OCI-LY1 (cell line): ENCODE results near the gene S100G.
A peak's percentile ranks its signal among the peaks of the same experiment; 100 is the strongest.

Source experiments
- H2AFZ ChIP-seq: fragments of 200-600 bp; sonication (generic), shearing (Covaris generic); 2 replicates; pipeline ENCODE4 v1.6.0; 2014; ENCODE audit warnings: antibody characterized with exemption, mild to moderate bottlenecking, low read length
- H3F3A ChIP-seq: fragments of 200-600 bp; sonication (generic), shearing (Covaris generic); 2 replicates; pipeline ENCODE4 v1.6.0; 2014; ENCODE audit warnings: mild to moderate bottlenecking, antibody characterized with exemption, low read length, moderate library complexity; ENCODE audit not compliant: insufficient read depth
- H3K27ac ChIP-seq: fragments of 200-600 bp; sonication (generic); 2 replicates; pipeline ENCODE4 v1.5.1; 2014; ENCODE audit warnings: low read length, mixed run types, mild to moderate bottlenecking, low read depth; ENCODE audit not compliant: poor library complexity, severe bottlenecking
- H3K27me3 ChIP-seq: fragments of 200-600 bp; sonication (generic); 2 replicates; pipeline ENCODE4 v1.6.0; 2014; ENCODE audit warnings: antibody characterized with exemption, mild to moderate bottlenecking, low read length, moderate library complexity; ENCODE audit not compliant: insufficient read depth
- H3K36me3 ChIP-seq: fragments of 200-600 bp; sonication (generic); 2 replicates; pipeline ENCODE4 v1.6.1; 2014; ENCODE audit warnings: mild to moderate bottlenecking, antibody characterized with exemption, low read length, moderate library complexity, mixed read lengths; ENCODE audit not compliant: insufficient read depth
- H3K4me1 ChIP-seq: fragments of 200-600 bp; sonication (generic); 2 replicates; pipeline ENCODE4 v1.5.1; 2014; ENCODE audit warnings: mild to moderate bottlenecking, low read length, moderate library complexity; ENCODE audit not compliant: insufficient read depth, severe bottlenecking
- H3K4me2 ChIP-seq: fragments of 200-600 bp; sonication (generic), shearing (Covaris generic); 2 replicates; pipeline ENCODE4 v1.6.1; 2014; ENCODE audit warnings: low read length
- H3K4me3 ChIP-seq: fragments of 200-600 bp; sonication (generic); 2 replicates; pipeline ENCODE4 v1.5.1; 2014; ENCODE audit warnings: low read length, low read depth, mild to moderate bottlenecking, mixed read lengths; ENCODE audit not compliant: poor library complexity, severe bottlenecking
- H3K79me2 ChIP-seq: fragments of 200-600 bp; shearing (Covaris generic); 2 replicates; pipeline ENCODE4 v1.6.1; 2016; ENCODE audit warnings: mixed run types, low read length, mixed read lengths; ENCODE audit not compliant: insufficient read depth
- H3K9ac ChIP-seq: fragments of 200-600 bp; sonication (generic), shearing (Covaris generic); 2 replicates; pipeline ENCODE4 v1.6.1; 2014; ENCODE audit warnings: mild to moderate bottlenecking, low read length, mixed read lengths
- H3K9me2 ChIP-seq: fragments of 200-600 bp; sonication (generic), shearing (Covaris generic); 2 replicates; pipeline ENCODE4 v1.6.1; 2014; ENCODE audit warnings: low read depth, mild to moderate bottlenecking, low read length, mixed read lengths
- H3K9me3 ChIP-seq: fragments of 200-600 bp; shearing (Covaris generic); 2 replicates; pipeline ENCODE4 v1.6.1; 2014; ENCODE audit warnings: low read length, mixed read lengths
- H4K20me1 ChIP-seq: fragments of 200-600 bp; sonication (generic), shearing (Covaris generic); 2 replicates; pipeline ENCODE4 v1.6.0; 2016; ENCODE audit warnings: mild to moderate bottlenecking, low read length; ENCODE audit not compliant: insufficient read depth
- EZH2 ChIP-seq: fragments of 200-600 bp; sonication (generic), shearing (Covaris generic); IDR thresholded peaks from 2 replicates; pipeline ENCODE4 v1.8.0; 2017; ENCODE audit warnings: borderline replicate concordance, mixed run types, mild to moderate bottlenecking, antibody characterized with exemption, low read length, moderate library complexity, mixed read lengths
- TF ChIP-seq, protein P1 (sequence below): fragments of 200-600 bp; sonication (generic), shearing (Covaris generic); IDR thresholded peaks from 2 replicates; pipeline ENCODE4 v1.5.1; 2017; ENCODE audit warnings: mild to moderate bottlenecking, antibody characterized with exemption, low read length, moderate library complexity, mixed read lengths

S100G gene

DNA sequence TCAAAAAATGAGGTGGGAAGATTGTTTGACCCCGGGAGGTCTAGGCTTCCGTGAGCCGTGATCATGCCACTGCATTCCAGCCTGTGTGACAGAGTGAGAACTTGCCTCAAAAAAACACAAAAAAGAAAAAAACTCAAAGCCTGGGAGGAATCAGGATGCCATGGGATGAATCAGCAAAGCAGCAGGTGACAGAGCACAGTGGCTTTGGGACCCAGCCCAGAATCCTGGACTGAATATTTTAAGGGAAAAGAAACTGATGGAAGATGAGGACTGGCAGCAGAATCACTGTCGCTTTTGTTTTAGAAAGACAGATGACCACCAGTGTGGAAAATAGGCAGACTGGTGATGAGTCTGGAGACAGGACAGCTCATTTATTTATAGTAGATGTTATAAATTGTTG lies 16.6 kb downstream of the S100G start:
- Histone ChIP-seq H3K4me3 (no peak overlapping the region), H2AFZ (no peak overlapping the region), H3K4me2 (no peak overlapping the region), H3K27me3 (no peaks in the 10 kb centered on the region), H3K9me3 (no peaks in the 10 kb centered on the region), H3K9me2 (no peaks in the 10 kb centered on the region), H4K20me1 (no peaks in the 10 kb centered on the region), H3F3A (no peaks in the 10 kb centered on the region), H3K79me2 (no peaks in the 10 kb centered on the region), H3K36me3 (peaks cover 67% of the 10 kb centered on the region), H3K27ac (no peak overlapping the region), H3K9ac (no peak overlapping the region), H3K4me1 (no peaks in the 10 kb centered on the region)
- no peak for TF ChIP-seq EZH2
- TF ChIP-seq, protein P1, sequence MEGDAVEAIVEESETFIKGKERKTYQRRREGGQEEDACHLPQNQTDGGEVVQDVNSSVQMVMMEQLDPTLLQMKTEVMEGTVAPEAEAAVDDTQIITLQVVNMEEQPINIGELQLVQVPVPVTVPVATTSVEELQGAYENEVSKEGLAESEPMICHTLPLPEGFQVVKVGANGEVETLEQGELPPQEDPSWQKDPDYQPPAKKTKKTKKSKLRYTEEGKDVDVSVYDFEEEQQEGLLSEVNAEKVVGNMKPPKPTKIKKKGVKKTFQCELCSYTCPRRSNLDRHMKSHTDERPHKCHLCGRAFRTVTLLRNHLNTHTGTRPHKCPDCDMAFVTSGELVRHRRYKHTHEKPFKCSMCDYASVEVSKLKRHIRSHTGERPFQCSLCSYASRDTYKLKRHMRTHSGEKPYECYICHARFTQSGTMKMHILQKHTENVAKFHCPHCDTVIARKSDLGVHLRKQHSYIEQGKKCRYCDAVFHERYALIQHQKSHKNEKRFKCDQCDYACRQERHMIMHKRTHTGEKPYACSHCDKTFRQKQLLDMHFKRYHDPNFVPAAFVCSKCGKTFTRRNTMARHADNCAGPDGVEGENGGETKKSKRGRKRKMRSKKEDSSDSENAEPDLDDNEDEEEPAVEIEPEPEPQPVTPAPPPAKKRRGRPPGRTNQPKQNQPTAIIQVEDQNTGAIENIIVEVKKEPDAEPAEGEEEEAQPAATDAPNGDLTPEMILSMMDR = no peak

DNA sequence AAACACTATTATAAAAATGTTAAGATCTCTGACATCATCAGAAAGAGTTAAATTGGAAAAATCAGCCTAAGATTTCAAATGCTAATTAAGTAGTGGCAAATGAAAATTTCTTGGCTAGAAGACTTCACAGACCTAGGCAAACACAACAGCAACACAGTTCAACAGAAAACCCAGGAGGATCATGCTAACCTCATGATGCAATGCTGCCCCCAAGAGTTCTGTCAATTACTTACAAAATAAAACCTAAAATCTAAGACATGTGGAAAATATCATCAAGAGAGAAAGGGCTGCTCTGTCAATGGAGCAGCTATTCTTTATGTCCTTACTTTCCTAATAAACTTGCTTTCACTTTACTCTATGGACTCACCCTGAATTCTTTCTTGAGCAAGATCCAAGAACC lies 21.0 kb downstream of the S100G start:
- no peak for TF ChIP-seq EZH2
- TF ChIP-seq, protein P1 = peak; percentile 27; the same call in 1 of the 2 replicates
- Histone ChIP-seq H3K4me1 (no peaks in the 10 kb centered on the region), H3K9ac (no peak overlapping the region), H3K9me2 (no peaks in the 10 kb centered on the region), H3K4me3 (no peak overlapping the region), H3K79me2 (no peaks in the 10 kb centered on the region), H3K4me2 (no peak overlapping the region), H3K9me3 (no peaks in the 10 kb centered on the region), H3K27ac (no peak overlapping the region), H2AFZ (no peak overlapping the region), H4K20me1 (no peaks in the 10 kb centered on the region), H3K36me3 (peaks cover 64% of the 10 kb centered on the region), H3K27me3 (no peaks in the 10 kb centered on the region), H3F3A (no peaks in the 10 kb centered on the region)

DNA sequence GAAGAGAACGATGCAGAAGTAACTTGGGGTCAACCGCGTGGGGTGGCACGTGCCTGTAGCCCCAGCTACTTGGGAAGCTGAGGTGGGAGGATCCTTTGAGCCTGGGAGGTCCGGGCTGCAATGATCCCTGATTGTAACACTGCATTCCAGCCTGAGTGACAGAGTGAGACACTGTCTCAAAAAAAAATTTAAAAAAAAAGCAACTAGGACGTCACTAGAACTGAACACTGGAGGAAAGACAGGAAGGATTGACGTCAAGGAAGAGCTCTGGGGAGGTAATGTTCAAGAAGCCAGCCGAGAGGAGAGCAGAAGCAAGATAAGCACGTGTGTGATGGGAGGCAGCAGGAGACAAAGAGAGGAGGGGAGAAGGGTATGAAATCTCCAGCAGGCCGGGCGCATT lies 28.7 kb downstream of the S100G start:
- no peaks in the 10 kb centered on the region for H3K4me1 ChIP-seq
- H3K4me3 ChIP-seq = no peak overlapping the region
- H3K4me2 ChIP-seq = no peak overlapping the region
- H4K20me1 ChIP-seq = no peaks in the 10 kb centered on the region
- H3K9me2 ChIP-seq = no peaks in the 10 kb centered on the region
- TF ChIP-seq EZH2 = no peak
- TF ChIP-seq, protein P1 = no peak
- no peak overlapping the region for H2AFZ ChIP-seq
- H3K9ac ChIP-seq = no peak overlapping the region
- no peaks in the 10 kb centered on the region for H3K79me2 ChIP-seq
- H3K27ac ChIP-seq = no peak overlapping the region
- H3K9me3 ChIP-seq = no peaks in the 10 kb centered on the region
- H3K36me3 ChIP-seq = peaks cover 68% of the 10 kb centered on the region
- no peaks in the 10 kb centered on the region for H3F3A ChIP-seq
- no peaks in the 10 kb centered on the region for H3K27me3 ChIP-seq
